RWPE2 (cell line): ENCODE results near the gene ZNF45.

Experiments
- ATAC-seq: fragments of 200-7000 bp; cut with Tn5 transposase; 3 replicates; pipeline ENCODE4 v1.9.1; 2021; ENCODE audit warnings: low read depth
- DNase-seq: peaks from one replicate; pipeline ENCODE4 v3.0.0-alpha.2; 2020; ENCODE audit warnings: low spot score
- H3K27ac ChIP-seq: fragments of 450-650 bp; 2 replicates; pipeline ENCODE4 v1.5.1; 2017; ENCODE audit warnings: mild to moderate bottlenecking; ENCODE audit not compliant: poor library complexity, severe bottlenecking
- H3K27me3 ChIP-seq: fragments of 250-450 bp; sonication (Bioruptor Pico); 2 replicates; pipeline ENCODE4 v1.5.1; 2021; ENCODE audit warnings: mild to moderate bottlenecking, moderate library complexity; ENCODE audit not compliant: insufficient read depth, poor library complexity, severe bottlenecking
- H3K36me3 ChIP-seq: fragments of 250-450 bp; sonication (Bioruptor Pico); 2 replicates; pipeline ENCODE4 v1.5.1; 2020; ENCODE audit warnings: low read depth, mild to moderate bottlenecking, moderate library complexity
- H3K4me1 ChIP-seq: fragments of 250-450 bp; sonication (Bioruptor Pico); 2 replicates; pipeline ENCODE4 v1.5.1; 2021; ENCODE audit warnings: mild to moderate bottlenecking, moderate library complexity; ENCODE audit not compliant: insufficient read depth, poor library complexity, severe bottlenecking
- H3K4me3 ChIP-seq: fragments of 250-450 bp; sonication (Bioruptor Pico); 2 replicates; pipeline ENCODE4 v1.5.1; 2021; ENCODE audit warnings: mild to moderate bottlenecking, moderate library complexity; ENCODE audit not compliant: severe bottlenecking
- H3K9me3 ChIP-seq: fragments of 250-450 bp; sonication (Bioruptor Pico); 2 replicates; pipeline ENCODE4 v1.5.1; 2021; ENCODE audit warnings: mild to moderate bottlenecking, moderate library complexity; ENCODE audit not compliant: severe bottlenecking
- TF ChIP-seq, protein P1 (sequence below): fragments of 450-650 bp; IDR thresholded peaks from one replicate; pipeline ENCODE4 v1.5.1; 2017; ENCODE audit warnings: mild to moderate bottlenecking, moderate library complexity; ENCODE audit not compliant: poor library complexity, severe bottlenecking

The ZNF45 gene

DNA sequence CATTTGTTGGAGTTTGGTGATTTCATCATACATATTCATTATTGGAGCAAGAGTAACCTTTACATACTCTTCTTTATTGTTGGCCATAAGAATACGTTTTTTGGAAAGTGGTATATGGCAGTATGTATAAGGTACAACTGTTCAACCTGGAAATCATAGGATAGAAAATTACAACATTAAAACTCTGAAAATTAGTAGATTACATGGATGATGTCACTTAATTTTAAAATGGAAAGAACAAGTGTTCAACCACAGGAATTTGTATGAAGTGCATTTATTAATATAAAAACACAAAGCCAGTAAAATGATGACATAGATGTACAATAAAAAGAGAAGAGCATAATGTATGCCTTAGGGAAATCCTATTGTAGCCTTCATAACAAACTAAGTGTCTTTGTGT, 41.6 kb upstream of the ZNF45 start:
- DNase-seq (no peak), ATAC-seq (no peak)
- H3K9me3 ChIP-seq, result peaks cover 27% of the 10 kb centered on the region
- H3K36me3 ChIP-seq, result no peaks in the 10 kb centered on the region
- H3K4me3 ChIP-seq, result no peak overlapping the region
- H3K27ac ChIP-seq, result no peak overlapping the region
- H3K27me3 ChIP-seq, result no peaks in the 10 kb centered on the region
- TF ChIP-seq, protein P1, sequence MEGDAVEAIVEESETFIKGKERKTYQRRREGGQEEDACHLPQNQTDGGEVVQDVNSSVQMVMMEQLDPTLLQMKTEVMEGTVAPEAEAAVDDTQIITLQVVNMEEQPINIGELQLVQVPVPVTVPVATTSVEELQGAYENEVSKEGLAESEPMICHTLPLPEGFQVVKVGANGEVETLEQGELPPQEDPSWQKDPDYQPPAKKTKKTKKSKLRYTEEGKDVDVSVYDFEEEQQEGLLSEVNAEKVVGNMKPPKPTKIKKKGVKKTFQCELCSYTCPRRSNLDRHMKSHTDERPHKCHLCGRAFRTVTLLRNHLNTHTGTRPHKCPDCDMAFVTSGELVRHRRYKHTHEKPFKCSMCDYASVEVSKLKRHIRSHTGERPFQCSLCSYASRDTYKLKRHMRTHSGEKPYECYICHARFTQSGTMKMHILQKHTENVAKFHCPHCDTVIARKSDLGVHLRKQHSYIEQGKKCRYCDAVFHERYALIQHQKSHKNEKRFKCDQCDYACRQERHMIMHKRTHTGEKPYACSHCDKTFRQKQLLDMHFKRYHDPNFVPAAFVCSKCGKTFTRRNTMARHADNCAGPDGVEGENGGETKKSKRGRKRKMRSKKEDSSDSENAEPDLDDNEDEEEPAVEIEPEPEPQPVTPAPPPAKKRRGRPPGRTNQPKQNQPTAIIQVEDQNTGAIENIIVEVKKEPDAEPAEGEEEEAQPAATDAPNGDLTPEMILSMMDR, result no peak
- no peaks in the 10 kb centered on the region for H3K4me1 ChIP-seq

DNA sequence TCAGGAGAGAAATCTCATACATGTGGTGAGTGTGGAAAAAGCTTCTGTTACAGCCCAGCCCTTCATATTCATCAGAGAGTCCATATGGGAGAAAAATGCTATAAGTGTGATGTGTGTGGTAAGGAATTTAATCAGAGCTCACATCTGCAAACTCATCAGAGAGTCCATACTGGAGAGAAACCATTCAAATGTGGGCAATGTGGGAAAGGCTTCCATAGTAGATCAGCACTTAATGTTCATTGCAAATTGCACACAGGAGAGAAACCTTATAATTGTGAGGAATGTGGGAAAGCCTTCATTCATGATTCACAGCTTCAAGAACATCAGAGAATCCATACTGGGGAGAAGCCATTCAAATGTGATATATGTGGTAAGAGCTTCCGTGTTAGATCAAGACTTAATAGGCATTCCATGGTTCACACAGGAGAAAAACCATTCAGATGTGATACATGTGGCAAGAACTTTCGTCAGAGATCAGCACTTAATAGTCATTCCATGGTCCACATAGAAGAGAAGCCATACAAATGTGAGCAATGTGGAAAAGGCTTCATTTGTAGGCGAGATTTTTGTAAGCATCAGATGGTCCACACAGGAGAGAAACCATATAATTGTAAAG, 31.1 kb upstream of the ZNF45 start:
- Histone ChIP-seq H3K4me3 (no peak overlapping the region), H3K27me3 (no peaks in the 10 kb centered on the region), H3K27ac (no peak overlapping the region), H3K4me1 (no peaks in the 10 kb centered on the region), H3K9me3 (peaks cover 34% of the 10 kb centered on the region), H3K36me3 (peaks cover 59% of the 10 kb centered on the region)
- no peak for DNase-seq
- TF ChIP-seq, protein P1, result no peak
- ATAC-seq, result no peak

DNA sequence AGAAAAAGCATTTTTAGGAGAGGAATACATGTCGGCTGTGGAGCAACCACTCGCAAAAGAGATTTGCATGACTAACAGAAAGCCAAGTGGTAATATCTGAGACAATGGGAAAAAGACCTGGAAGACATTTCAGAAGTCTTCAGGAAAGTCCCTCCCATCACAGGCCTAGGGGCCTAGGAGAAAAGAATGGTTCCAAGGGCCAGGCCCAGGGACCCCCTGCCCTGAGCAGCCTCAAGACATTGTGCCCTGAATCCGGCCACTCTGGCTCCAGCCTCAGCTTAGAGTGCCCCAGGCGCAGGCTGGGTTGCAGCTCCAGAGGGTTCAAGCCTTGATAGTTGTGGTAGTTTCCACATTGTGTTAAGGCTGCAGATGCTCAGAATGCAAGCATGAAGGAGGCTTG, 25.3 kb upstream of the ZNF45 start:
- no peak for ATAC-seq
- TF ChIP-seq, protein P1, result no peak

DNA sequence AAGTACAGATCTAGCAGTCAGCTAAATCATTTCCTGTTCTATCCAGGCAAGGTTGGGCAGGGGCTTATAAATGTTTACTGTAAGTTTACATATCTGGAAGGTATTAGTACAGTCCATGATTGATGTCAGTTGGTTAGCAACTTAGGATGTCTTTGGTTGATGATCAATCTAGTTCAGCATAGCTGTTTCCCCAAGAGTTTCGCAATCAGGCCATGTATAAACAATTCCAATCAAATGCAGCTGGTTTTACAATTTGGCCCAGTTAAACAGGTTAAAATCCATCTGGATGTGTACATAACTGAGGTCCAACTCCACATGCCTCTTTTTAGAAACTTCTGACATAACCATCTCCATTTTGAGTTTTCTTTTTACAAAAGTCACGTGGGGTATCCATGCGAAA, 22.8 kb upstream of the ZNF45 start:
- no peak for ATAC-seq
- peaks cover 5% of the 10 kb centered on the region; the same call in 1 of the 2 replicates for H3K36me3 ChIP-seq
- TF ChIP-seq, protein P1, result no peak
- no peaks in the 10 kb centered on the region for H3K27me3 ChIP-seq
- no peak for DNase-seq
- H3K4me3 ChIP-seq, result no peak overlapping the region
- H3K4me1 ChIP-seq, result no peaks in the 10 kb centered on the region
- H3K9me3 ChIP-seq, result peaks cover 3% of the 10 kb centered on the region
- H3K27ac ChIP-seq, result no peak overlapping the region

More for the DNA sequence above, 25.3 kb upstream of the ZNF45 start:
- Histone ChIP-seq H3K27ac (no peak overlapping the region), H3K9me3 (peaks cover 5% of the 10 kb centered on the region), H3K36me3 (peaks cover 27% of the 10 kb centered on the region), H3K27me3 (no peaks in the 10 kb centered on the region), H3K4me1 (no peaks in the 10 kb centered on the region), H3K4me3 (no peak overlapping the region)
- DNase-seq, result no peak

DNA sequence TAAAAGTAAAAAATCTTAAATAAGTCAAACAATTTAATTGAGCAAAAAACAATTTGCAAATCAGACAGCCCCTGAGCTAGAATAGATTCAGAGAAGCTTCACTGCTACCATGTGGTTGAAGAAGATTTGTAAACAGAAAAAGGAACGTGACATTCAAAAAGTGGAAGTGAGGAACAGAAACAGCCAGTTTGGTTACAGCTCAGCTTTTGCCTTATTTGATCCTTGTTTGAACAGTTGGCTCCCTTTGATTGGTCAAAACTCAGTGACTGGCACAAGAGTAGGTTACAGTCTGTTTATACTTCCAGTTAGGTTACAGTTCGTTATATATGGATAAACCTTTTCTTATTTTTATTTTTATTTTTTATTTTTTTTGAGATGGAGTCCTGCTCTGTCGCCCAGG, 21.7 kb upstream of the ZNF45 start:
- Histone ChIP-seq H3K27me3 (no peaks in the 10 kb centered on the region), H3K27ac (no peak overlapping the region), H3K4me3 (no peak overlapping the region), H3K4me1 (no peaks in the 10 kb centered on the region), H3K9me3 (peaks cover 3% of the 10 kb centered on the region), H3K36me3 (no peaks in the 10 kb centered on the region)
- TF ChIP-seq, protein P1, result no peak
- no peak for ATAC-seq
- DNase-seq, result no peak
